H1 (cell line): Measurements from ENCODE around the gene TAF3. TPM values are rescaled to one million over a fixed set of nuclear protein-coding genes. Genes with fewer than 3 reads are reported as not detected.

Source experiments
- CHD2 ChIP-seq: IDR thresholded peaks from 2 replicates; pipeline ENCODE4 v1.6.1; 2012; ENCODE audit warnings: low read length, improper control_type of control experiment
- CHD7 ChIP-seq: fragments of 300-600 bp; sonication (generic); IDR thresholded peaks from 2 replicates; pipeline ENCODE4 v1.7.1; 2012; ENCODE audit warnings: low read length, moderate library complexity, mild to moderate bottlenecking, inconsistent platforms; ENCODE audit not compliant: insufficient replicate concordance
- CTBP2 ChIP-seq: IDR thresholded peaks from 2 replicates; pipeline ENCODE4 v1.7.0; 2011; ENCODE audit warnings: borderline replicate concordance, mild to moderate bottlenecking, moderate library complexity, mixed read lengths, low read length; ENCODE audit not compliant: insufficient read depth, insufficient read length
- KDM4A ChIP-seq: IDR thresholded peaks from one replicate; pipeline ENCODE4 v1.7.1; 2012; ENCODE audit warnings: low read depth, mild to moderate bottlenecking, moderate library complexity, low read length, inconsistent platforms; ENCODE audit not compliant: severe bottlenecking
- NRF1 ChIP-seq: IDR thresholded peaks from 2 replicates; pipeline ENCODE4 v1.6.1; 2011; ENCODE audit warnings: mild to moderate bottlenecking, low read depth, low read length, improper control_type of control experiment
- RBBP5 ChIP-seq: IDR thresholded peaks from 2 replicates; pipeline ENCODE4 v1.7.1; 2012; ENCODE audit warnings: low read depth, mild to moderate bottlenecking, inconsistent platforms, low read length, moderate library complexity, borderline replicate concordance
- SIN3A ChIP-seq, 2 experiments: IDR thresholded peaks in 1 of 2; conservative IDR thresholded peaks in 1 of 2; 2 replicates each; pipeline ENCODE4 v1.6.1; 2011 to 2012; ENCODE audit warnings: low read length in 2 of 2, improper control_type of control experiment in 1 of 2, low read depth in 1 of 2, mild to moderate bottlenecking in 1 of 2
- SIRT6 ChIP-seq: IDR thresholded peaks from one replicate; pipeline ENCODE4 v1.7.1; 2012; ENCODE audit warnings: low read length, inconsistent platforms
- SRF ChIP-seq: IDR thresholded peaks from 2 replicates; pipeline ENCODE4 v1.6.1; 2011; ENCODE audit warnings: mild to moderate bottlenecking, low read depth, low read length, moderate library complexity
- TBP ChIP-seq: IDR thresholded peaks from 2 replicates; pipeline ENCODE4 v1.6.1; 2011; ENCODE audit warnings: low read depth, low read length, improper control_type of control experiment
- TEAD4 ChIP-seq: IDR thresholded peaks from 2 replicates; pipeline ENCODE4 v1.6.1; 2012; ENCODE audit warnings: low read depth, low read length, inconsistent platforms, mixed read lengths
- polyA plus RNA-seq, 7 experiments: library from polyadenylated mRNA; depleted of rRNA in 3 of 7; stranded (reverse) in 5 of 7; unstranded in 2 of 7; fragments of >200 nt in 5 of 7; fragments of 200-250 nt in 2 of 7; gene quantifications; 1 replicate in 5 of 7; 2 replicates in 1 of 7; 4 replicates in 1 of 7; pipeline versions ENCODE4 v1.2.1 to v1.2.3, GENCODE V29; 2011 to 2013; ENCODE audit warnings: missing spikeins in 2 of 7, mixed read lengths in 2 of 7
- total RNA-seq: library from RNA; stranded (reverse); fragmentation: NEBNext Ultra II Directional; extraction: Animal tissue kit (Norgen Biotek cat#: 25700); gene quantifications from 2 replicates; pipeline ENCODE4 v1.2.1, GENCODE V29; 2021
- TF ChIP-seq, protein P1 (sequence below): IDR thresholded peaks from 2 replicates; pipeline ENCODE4 v1.6.1; 2012; ENCODE audit warnings: inconsistent platforms

TAF3 gene
- total and polyA plus RNA-seq, 2 of the 8 experiments (the other 6 are each of a cell fraction or from before 2014, with no cell fraction given), result 1.5 to 11.2 TPM

DNA sequence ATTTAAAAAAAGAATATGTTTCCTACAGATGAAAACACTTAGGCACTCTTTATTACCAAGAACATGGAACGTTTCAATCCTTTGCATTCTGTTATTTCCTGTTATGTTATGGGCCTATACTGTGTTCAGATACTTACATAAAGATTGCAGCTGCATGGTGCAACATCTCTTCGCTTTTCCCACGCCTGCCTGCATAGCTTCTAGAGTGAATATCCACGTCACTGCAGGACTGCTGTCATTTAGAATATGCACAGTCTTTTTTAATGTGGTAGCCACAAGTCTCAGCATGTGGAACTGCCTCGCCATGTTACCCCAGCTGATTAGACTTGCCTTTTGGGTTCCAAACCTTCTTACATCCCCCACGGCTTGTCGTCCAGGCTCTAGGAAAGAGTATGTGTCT is 166.6 kb downstream of the TAF3 start (continued):
- TF ChIP-seq CHD7 (no peak), RBBP5 (no peak), NRF1 (no peak), SIN3A (conservative IDR thresholded peaks at IDR 0.05 in 1 of 2, IDR thresholded peaks at IDR 0.05 in 1 of 2; ENCODE audit: low read depth in 1 of 2, low read length in 2 of 2) (no peak), TBP (no peak), SIRT6 (no peak), TEAD4 (no peak), SRF (no peak), CTBP2 (no peak), KDM4A (no peak), CHD2 (no peak)
- TF ChIP-seq, protein P1, sequence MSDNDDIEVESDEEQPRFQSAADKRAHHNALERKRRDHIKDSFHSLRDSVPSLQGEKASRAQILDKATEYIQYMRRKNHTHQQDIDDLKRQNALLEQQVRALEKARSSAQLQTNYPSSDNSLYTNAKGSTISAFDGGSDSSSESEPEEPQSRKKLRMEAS, result no peak
